ENCODE data around the gene SRP19. TPM values are rescaled to one million over a fixed set of nuclear protein-coding genes. Genes with fewer than 3 reads are reported as not detected.

Gene SRP19
- polyA plus RNA-seq, 1 donor (not counting 4 experiments of a cell fraction or from before 2014, with no cell fraction given), result 93.7 TPM

GRCh38 chr5:112876362-112876761, 15.3 kb downstream of the SRP19 start:
- Histone ChIP-seq H3K27ac (ENCODE audit: control insufficient read depth, insufficient read depth, low read length) (no peak overlapping the region), H2AFZ (ENCODE audit: control insufficient read depth, low read length) (no peak overlapping the region), H3K27me3 (ENCODE audit: control insufficient read depth, extremely low read depth, insufficient read depth, low read length) (no peaks in the 10 kb centered on the region), H3K9me3 (ENCODE audit: control insufficient read depth, low read depth, low read length) (no peaks in the 10 kb centered on the region), H3K9me1 (ENCODE audit: control insufficient read depth, extremely low read depth, insufficient read depth, low read length) (no peaks in the 10 kb centered on the region), H3K79me2 (ENCODE audit: control insufficient read depth, insufficient read depth, low read length) (peaks cover 3% of the 10 kb centered on the region), H3K4me2 (ENCODE audit: control insufficient read depth, extremely low read depth, insufficient read depth, low read depth, low read length) (no peak overlapping the region), H4K20me1 (ENCODE audit: control insufficient read depth, extremely low read depth, insufficient read depth, low read length) (peaks cover 2% of the 10 kb centered on the region), H3K4me1 (ENCODE audit: control insufficient read depth, extremely low read depth, insufficient read depth, low read length) (peaks cover 21% of the 10 kb centered on the region), H3K4me3 (ENCODE audit: control insufficient read depth in 2 of 3, extremely low read depth in 1 of 3, insufficient read depth in 2 of 3, low read depth in 1 of 3, low read length in 3 of 3) (no peak overlapping the region), H3K36me3 (ENCODE audit: control insufficient read depth in 2 of 2, extremely low read depth in 1 of 2, insufficient read depth in 2 of 2, low read length in 2 of 2) (peaks cover 6 to 7% of the 10 kb centered on the region in 2 experiments), H3K9ac (ENCODE audit: control insufficient read depth, extremely low read depth, insufficient read depth, low read length) (no peak overlapping the region)
- TF ChIP-seq EZH2 (IDR thresholded peaks at IDR 0.05; ENCODE audit: low read length) (no peak), CTCF (optimal IDR thresholded peaks at IDR 0.05 in 1 of 3, IDR thresholded peaks at IDR 0.05 in 1 of 3, conservative IDR thresholded peaks at IDR 0.05 in 1 of 3; ENCODE audit: extremely low read depth in 1 of 3, insufficient read depth in 2 of 3, low read length in 3 of 3) (no peak)
- dilution Hi-C loops (cut with MboI; ENCODE audit: extremely low pct_ligation_motif_present, low sequenced_read_pairs), result no loop called here
- FAIRE-seq (no peak), DNase-seq (ENCODE audit: low read depth, low spot score) (no peak)

GRCh38 chr5:112878101-112878500, 17.0 kb downstream of the SRP19 start:
- DNase-seq (ENCODE audit: low read depth, low spot score) (peak; percentile 25), FAIRE-seq (no peak)
- H4K20me1 ChIP-seq (ENCODE audit: control insufficient read depth, extremely low read depth, insufficient read depth, low read length), result peaks cover 2% of the 10 kb centered on the region
- no peak overlapping the region for H3K4me3 ChIP-seq (ENCODE audit: control insufficient read depth in 2 of 3, extremely low read depth in 1 of 3, insufficient read depth in 2 of 3, low read depth in 1 of 3, low read length in 3 of 3)
- no peak overlapping the region for H2AFZ ChIP-seq (ENCODE audit: control insufficient read depth, low read length)
- no peaks in the 10 kb centered on the region for H3K27me3 ChIP-seq (ENCODE audit: control insufficient read depth, extremely low read depth, insufficient read depth, low read length)
- dilution Hi-C loops (cut with MboI; ENCODE audit: extremely low pct_ligation_motif_present, low sequenced_read_pairs), result no loop called here
- peaks cover 3% of the 10 kb centered on the region for H3K79me2 ChIP-seq (ENCODE audit: control insufficient read depth, insufficient read depth, low read length)
- H3K36me3 ChIP-seq (ENCODE audit: control insufficient read depth in 2 of 2, extremely low read depth in 1 of 2, insufficient read depth in 2 of 2, low read length in 2 of 2), result peaks cover 7 to 8% of the 10 kb centered on the region in 2 experiments
- H3K27ac ChIP-seq (ENCODE audit: control insufficient read depth, insufficient read depth, low read length), result peak overlapping the region; percentile 77
- no peaks in the 10 kb centered on the region for H3K9me3 ChIP-seq (ENCODE audit: control insufficient read depth, low read depth, low read length)
- TF ChIP-seq CTCF (optimal IDR thresholded peaks at IDR 0.05 in 1 of 3, IDR thresholded peaks at IDR 0.05 in 1 of 3, conservative IDR thresholded peaks at IDR 0.05 in 1 of 3; ENCODE audit: extremely low read depth in 1 of 3, insufficient read depth in 2 of 3, low read length in 3 of 3) (no peak), EZH2 (IDR thresholded peaks at IDR 0.05; ENCODE audit: low read length) (no peak)
- H3K4me2 ChIP-seq (ENCODE audit: control insufficient read depth, extremely low read depth, insufficient read depth, low read depth, low read length), result peak overlapping the region; percentile 76
- H3K4me1 ChIP-seq (ENCODE audit: control insufficient read depth, extremely low read depth, insufficient read depth, low read length), result peaks cover 21% of the 10 kb centered on the region
- H3K9ac ChIP-seq (ENCODE audit: control insufficient read depth, extremely low read depth, insufficient read depth, low read length), result no peak overlapping the region
- no peaks in the 10 kb centered on the region for H3K9me1 ChIP-seq (ENCODE audit: control insufficient read depth, extremely low read depth, insufficient read depth, low read length)
